Panc1 (cell line): ENCODE results near the gene NFKBIB. TPM values are rescaled to one million over a fixed set of nuclear protein-coding genes. Genes with fewer than 3 reads are reported as not detected.

Experiments
- ATAC-seq: fragments of 200-7000 bp; cut with Tn5 transposase; 2 replicates; pipeline ENCODE4 v1.9.1; 2020; ENCODE audit warnings: mild to moderate bottlenecking, moderate library complexity
- BruUV-seq: library from RNA; stranded (reverse); fragments of 400-500 nt; replicated peaks from 2 replicates; lab custom pipeline; 2021; lab: Mats Ljungman, UMichigan
- CTCF ChIA-PET: fragments of 300-600 bp; sonication (Branson Sonifier 250); formaldehyde crosslinking; loops from one replicate; lab custom pipeline; 2022; ENCODE audit warnings: antibody characterized with exemption; lab: Charles Lee
- POLR2A ChIA-PET: fragments of 300-600 bp; sonication (Branson Sonifier 250); formaldehyde crosslinking; loops from one replicate; lab custom pipeline; 2022; ENCODE audit warnings: antibody characterized with exemption; lab: Charles Lee
- DNase-seq: peaks from one replicate; pipeline ENCODE4 v3.0.0-alpha.2; 2010; ENCODE audit warnings: low read depth, low spot score
- H3K27ac ChIP-seq: 2 replicates; pipeline ENCODE4 v1.5.1; 2011; ENCODE audit warnings: mild to moderate bottlenecking, low read length, inconsistent platforms
- H3K27me3 ChIP-seq: fragments of 200-500 bp; sonication (Bioruptor generic); 2 replicates; pipeline ENCODE4 v1.6.0; 2014; ENCODE audit warnings: low read length, inconsistent platforms; ENCODE audit not compliant: control insufficient read depth, insufficient read depth
- H3K36me3 ChIP-seq: fragments of 200-500 bp; sonication (Bioruptor generic); 2 replicates; pipeline ENCODE4 v1.5.1; 2014; ENCODE audit warnings: inconsistent platforms, mild to moderate bottlenecking, low read length, moderate library complexity; ENCODE audit not compliant: control insufficient read depth, insufficient read depth
- H3K4me1 ChIP-seq: 2 replicates; pipeline ENCODE4 v1.5.1; 2011; ENCODE audit warnings: inconsistent platforms, mild to moderate bottlenecking, low read length, moderate library complexity; ENCODE audit not compliant: control insufficient read depth, insufficient read depth
- H3K4me3 ChIP-seq, 2 experiments: 2 replicates each; pipeline ENCODE4 v1.5.1; 2011 to 2012; ENCODE audit warnings: low read depth in 2 of 2, low read length in 2 of 2, mild to moderate bottlenecking in 2 of 2, inconsistent platforms in 1 of 2, moderate library complexity in 1 of 2
- H3K9me3 ChIP-seq: fragments of 200-500 bp; sonication (Bioruptor generic); 2 replicates; pipeline ENCODE4 v1.5.1; 2014; ENCODE audit warnings: low read depth, mild to moderate bottlenecking, inconsistent platforms, low read length, moderate library complexity; ENCODE audit not compliant: control insufficient read depth, insufficient read depth
- POLR2AphosphoS5 ChIP-seq: IDR thresholded peaks from 2 replicates; pipeline ENCODE4 v1.6.1; 2012; ENCODE audit warnings: mild to moderate bottlenecking, low read depth, low read length, moderate library complexity
- TCF7L2 ChIP-seq: IDR thresholded peaks from 2 replicates; pipeline ENCODE4 v1.6.1; 2011; ENCODE audit warnings: mild to moderate bottlenecking, low read depth, low read length, inconsistent platforms
- in situ Hi-C: cut with HindIII; loops from 2 replicates; pipeline ENCODE4 v1.10.0; 2016; ENCODE audit warnings: low sequenced_read_pairs, low pct_unique_long_range_greater_than_20kb
- intact Hi-C: fragments of 100-400 bp; cut with micrococcal nuclease; formaldehyde crosslinking; loops from one replicate; pipeline ENCODE4 v1.10.0; 2022; ENCODE audit not compliant: unreplicated experiment
- total RNA-seq: library from RNA; stranded (reverse); gene quantifications from one replicate; pipeline ENCODE4 v1.2.1, GENCODE V29; 2021; ENCODE audit not compliant: unreplicated experiment
- TF ChIP-seq, protein P1 (sequence below): fragments of 450-650 bp; IDR thresholded peaks from 2 replicates; pipeline ENCODE4 v1.5.1; 2017; ENCODE audit warnings: mild to moderate bottlenecking
- TF ChIP-seq, protein P2 (sequence below), 2 experiments: IDR thresholded peaks; 2 replicates each; pipeline ENCODE4 v1.6.1; 2011 to 2012; ENCODE audit warnings: low read depth in 2 of 2, control low read depth in 1 of 2, low read length in 1 of 2, mild to moderate bottlenecking in 1 of 2, moderate library complexity in 1 of 2; ENCODE audit not compliant: insufficient read depth in 1 of 2

Gene NFKBIB
- total RNA-seq, 1 experiment from 2014 or later = 185 TPM

- TF ChIP-seq, protein P1, sequence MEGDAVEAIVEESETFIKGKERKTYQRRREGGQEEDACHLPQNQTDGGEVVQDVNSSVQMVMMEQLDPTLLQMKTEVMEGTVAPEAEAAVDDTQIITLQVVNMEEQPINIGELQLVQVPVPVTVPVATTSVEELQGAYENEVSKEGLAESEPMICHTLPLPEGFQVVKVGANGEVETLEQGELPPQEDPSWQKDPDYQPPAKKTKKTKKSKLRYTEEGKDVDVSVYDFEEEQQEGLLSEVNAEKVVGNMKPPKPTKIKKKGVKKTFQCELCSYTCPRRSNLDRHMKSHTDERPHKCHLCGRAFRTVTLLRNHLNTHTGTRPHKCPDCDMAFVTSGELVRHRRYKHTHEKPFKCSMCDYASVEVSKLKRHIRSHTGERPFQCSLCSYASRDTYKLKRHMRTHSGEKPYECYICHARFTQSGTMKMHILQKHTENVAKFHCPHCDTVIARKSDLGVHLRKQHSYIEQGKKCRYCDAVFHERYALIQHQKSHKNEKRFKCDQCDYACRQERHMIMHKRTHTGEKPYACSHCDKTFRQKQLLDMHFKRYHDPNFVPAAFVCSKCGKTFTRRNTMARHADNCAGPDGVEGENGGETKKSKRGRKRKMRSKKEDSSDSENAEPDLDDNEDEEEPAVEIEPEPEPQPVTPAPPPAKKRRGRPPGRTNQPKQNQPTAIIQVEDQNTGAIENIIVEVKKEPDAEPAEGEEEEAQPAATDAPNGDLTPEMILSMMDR = no peak
- TF ChIP-seq, protein P2, sequence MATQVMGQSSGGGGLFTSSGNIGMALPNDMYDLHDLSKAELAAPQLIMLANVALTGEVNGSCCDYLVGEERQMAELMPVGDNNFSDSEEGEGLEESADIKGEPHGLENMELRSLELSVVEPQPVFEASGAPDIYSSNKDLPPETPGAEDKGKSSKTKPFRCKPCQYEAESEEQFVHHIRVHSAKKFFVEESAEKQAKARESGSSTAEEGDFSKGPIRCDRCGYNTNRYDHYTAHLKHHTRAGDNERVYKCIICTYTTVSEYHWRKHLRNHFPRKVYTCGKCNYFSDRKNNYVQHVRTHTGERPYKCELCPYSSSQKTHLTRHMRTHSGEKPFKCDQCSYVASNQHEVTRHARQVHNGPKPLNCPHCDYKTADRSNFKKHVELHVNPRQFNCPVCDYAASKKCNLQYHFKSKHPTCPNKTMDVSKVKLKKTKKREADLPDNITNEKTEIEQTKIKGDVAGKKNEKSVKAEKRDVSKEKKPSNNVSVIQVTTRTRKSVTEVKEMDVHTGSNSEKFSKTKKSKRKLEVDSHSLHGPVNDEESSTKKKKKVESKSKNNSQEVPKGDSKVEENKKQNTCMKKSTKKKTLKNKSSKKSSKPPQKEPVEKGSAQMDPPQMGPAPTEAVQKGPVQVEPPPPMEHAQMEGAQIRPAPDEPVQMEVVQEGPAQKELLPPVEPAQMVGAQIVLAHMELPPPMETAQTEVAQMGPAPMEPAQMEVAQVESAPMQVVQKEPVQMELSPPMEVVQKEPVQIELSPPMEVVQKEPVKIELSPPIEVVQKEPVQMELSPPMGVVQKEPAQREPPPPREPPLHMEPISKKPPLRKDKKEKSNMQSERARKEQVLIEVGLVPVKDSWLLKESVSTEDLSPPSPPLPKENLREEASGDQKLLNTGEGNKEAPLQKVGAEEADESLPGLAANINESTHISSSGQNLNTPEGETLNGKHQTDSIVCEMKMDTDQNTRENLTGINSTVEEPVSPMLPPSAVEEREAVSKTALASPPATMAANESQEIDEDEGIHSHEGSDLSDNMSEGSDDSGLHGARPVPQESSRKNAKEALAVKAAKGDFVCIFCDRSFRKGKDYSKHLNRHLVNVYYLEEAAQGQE (IDR thresholded peaks at IDR 0.05; ENCODE audit: insufficient read depth in 1 of 2, low read depth in 2 of 2, low read length in 1 of 2) = no peak
- TF ChIP-seq TCF7L2 (no peak), POLR2AphosphoS5 (0 out of 2 replicates have a peak, but pooled peaks have one; percentile 37)
- peaks cover 6% of the 10 kb centered on the region; the same call in 1 of the 2 replicates for H3K9me3 ChIP-seq
- intact Hi-C loops (no loop called here), in situ Hi-C loops (no loop called here)
- ATAC-seq (no peak), DNase-seq (no peak)
- CTCF ChIA-PET = interaction anchor here (0.5 to 1.9 kb wide), 4 partner anchors 18 to 167 kb away, joined by 5 to 12 read pairs (median 8); partner anchors contain the start of genes MRPS12 and SARS2
- H3K36me3 ChIP-seq = no peaks in the 10 kb centered on the region; the same call in 1 of the 2 replicates
- no peak overlapping the region for H3K27ac ChIP-seq
- peaks cover 14% of the 10 kb centered on the region for H3K4me1 ChIP-seq
- H3K27me3 ChIP-seq = no peaks in the 10 kb centered on the region
- BruUV-seq = no TSS peak
- no peak overlapping the region for H3K4me3 ChIP-seq
- POLR2A ChIA-PET = no interaction called here
Observed at GRCh38 chr19:38904581-38905539, 5.1 kb downstream of the NFKBIB start.

- Histone ChIP-seq H3K27ac (no peak overlapping the region), H3K9me3 (peaks cover 6% of the 10 kb centered on the region; the same call in 1 of the 2 replicates), H3K4me3 (no peak overlapping the region), H3K27me3 (no peaks in the 10 kb centered on the region), H3K4me1 (peaks cover 12% of the 10 kb centered on the region), H3K36me3 (no peaks in the 10 kb centered on the region; the same call in 1 of the 2 replicates)
- ChIA-PET CTCF (interaction anchor here (0.5 to 1.9 kb wide), 6 partner anchors 18 to 166 kb away, joined by 5 to 12 read pairs (median 8); partner anchors contain the start of genes MRPS12 and SARS2), POLR2A (interaction anchor here (0.6 kb wide), 3 partner anchors 10 to 56 kb away, joined by 3 to 4 read pairs (median 4); no protein-coding TSS in a partner anchor)
- TF ChIP-seq, protein P1 = no peak
- 0 out of 2 replicates have a peak, but pooled peaks have one; percentile 15 for TF ChIP-seq POLR2AphosphoS5
- intact Hi-C loops = no loop called here
- no peak for DNase-seq
- in situ Hi-C loops = no loop called here
- no peak for ATAC-seq
- no TSS peak for BruUV-seq
Observed at GRCh38 chr19:38905620-38906019, 5.9 kb downstream of the NFKBIB start.
